ENCODE data around the gene GPX2.

GRCh38 chr14:64915029-64915424 lies 27.5 kb downstream of the GPX2 start:
- TF ChIP-seq, protein P1, sequence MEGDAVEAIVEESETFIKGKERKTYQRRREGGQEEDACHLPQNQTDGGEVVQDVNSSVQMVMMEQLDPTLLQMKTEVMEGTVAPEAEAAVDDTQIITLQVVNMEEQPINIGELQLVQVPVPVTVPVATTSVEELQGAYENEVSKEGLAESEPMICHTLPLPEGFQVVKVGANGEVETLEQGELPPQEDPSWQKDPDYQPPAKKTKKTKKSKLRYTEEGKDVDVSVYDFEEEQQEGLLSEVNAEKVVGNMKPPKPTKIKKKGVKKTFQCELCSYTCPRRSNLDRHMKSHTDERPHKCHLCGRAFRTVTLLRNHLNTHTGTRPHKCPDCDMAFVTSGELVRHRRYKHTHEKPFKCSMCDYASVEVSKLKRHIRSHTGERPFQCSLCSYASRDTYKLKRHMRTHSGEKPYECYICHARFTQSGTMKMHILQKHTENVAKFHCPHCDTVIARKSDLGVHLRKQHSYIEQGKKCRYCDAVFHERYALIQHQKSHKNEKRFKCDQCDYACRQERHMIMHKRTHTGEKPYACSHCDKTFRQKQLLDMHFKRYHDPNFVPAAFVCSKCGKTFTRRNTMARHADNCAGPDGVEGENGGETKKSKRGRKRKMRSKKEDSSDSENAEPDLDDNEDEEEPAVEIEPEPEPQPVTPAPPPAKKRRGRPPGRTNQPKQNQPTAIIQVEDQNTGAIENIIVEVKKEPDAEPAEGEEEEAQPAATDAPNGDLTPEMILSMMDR (conservative IDR thresholded peaks at IDR 0.05; ENCODE audit: low read depth, low read length), result no peak
- TF ChIP-seq EZH2 (IDR thresholded peaks at IDR 0.05; ENCODE audit: borderline replicate concordance, low read depth, low read length, poor library complexity, severe bottlenecking), result no peak
